Panc1 (cell line): ENCODE results near the gene MYO1B. TPM values are rescaled to one million over a fixed set of nuclear protein-coding genes. Genes with fewer than 3 reads are reported as not detected.

Experiments used
- ATAC-seq: fragments of 200-7000 bp; cut with Tn5 transposase; 2 replicates; pipeline ENCODE4 v1.9.1; 2020; ENCODE audit warnings: mild to moderate bottlenecking, moderate library complexity
- BruUV-seq: library from RNA; stranded (reverse); fragments of 400-500 nt; replicated peaks from 2 replicates; lab custom pipeline; 2021; lab: Mats Ljungman, UMichigan
- CTCF ChIA-PET: fragments of 300-600 bp; sonication (Branson Sonifier 250); formaldehyde crosslinking; loops from one replicate; lab custom pipeline; 2022; ENCODE audit warnings: antibody characterized with exemption; lab: Charles Lee
- POLR2A ChIA-PET: fragments of 300-600 bp; sonication (Branson Sonifier 250); formaldehyde crosslinking; loops from one replicate; lab custom pipeline; 2022; ENCODE audit warnings: antibody characterized with exemption; lab: Charles Lee
- DNase-seq: peaks from one replicate; pipeline ENCODE4 v3.0.0-alpha.2; 2010; ENCODE audit warnings: low read depth, low spot score
- H3K27ac ChIP-seq: 2 replicates; pipeline ENCODE4 v1.5.1; 2011; ENCODE audit warnings: mild to moderate bottlenecking, low read length, inconsistent platforms
- H3K27me3 ChIP-seq: fragments of 200-500 bp; sonication (Bioruptor generic); 2 replicates; pipeline ENCODE4 v1.6.0; 2014; ENCODE audit warnings: low read length, inconsistent platforms; ENCODE audit not compliant: control insufficient read depth, insufficient read depth
- H3K36me3 ChIP-seq: fragments of 200-500 bp; sonication (Bioruptor generic); 2 replicates; pipeline ENCODE4 v1.5.1; 2014; ENCODE audit warnings: inconsistent platforms, mild to moderate bottlenecking, low read length, moderate library complexity; ENCODE audit not compliant: control insufficient read depth, insufficient read depth
- H3K4me1 ChIP-seq: 2 replicates; pipeline ENCODE4 v1.5.1; 2011; ENCODE audit warnings: inconsistent platforms, mild to moderate bottlenecking, low read length, moderate library complexity; ENCODE audit not compliant: control insufficient read depth, insufficient read depth
- H3K4me3 ChIP-seq, 2 experiments: 2 replicates each; pipeline ENCODE4 v1.5.1; 2011 to 2012; ENCODE audit warnings: low read depth in 2 of 2, low read length in 2 of 2, mild to moderate bottlenecking in 2 of 2, inconsistent platforms in 1 of 2, moderate library complexity in 1 of 2
- H3K9me3 ChIP-seq: fragments of 200-500 bp; sonication (Bioruptor generic); 2 replicates; pipeline ENCODE4 v1.5.1; 2014; ENCODE audit warnings: low read depth, mild to moderate bottlenecking, inconsistent platforms, low read length, moderate library complexity; ENCODE audit not compliant: control insufficient read depth, insufficient read depth
- CTCF ChIP-seq: fragments of 450-650 bp; IDR thresholded peaks from 2 replicates; pipeline ENCODE4 v1.5.1; 2017; ENCODE audit warnings: mild to moderate bottlenecking
- POLR2AphosphoS5 ChIP-seq: IDR thresholded peaks from 2 replicates; pipeline ENCODE4 v1.6.1; 2012; ENCODE audit warnings: mild to moderate bottlenecking, low read depth, low read length, moderate library complexity
- REST ChIP-seq, 2 experiments: IDR thresholded peaks; 2 replicates each; pipeline ENCODE4 v1.6.1; 2011 to 2012; ENCODE audit warnings: low read depth in 2 of 2, control low read depth in 1 of 2, low read length in 1 of 2, mild to moderate bottlenecking in 1 of 2, moderate library complexity in 1 of 2; ENCODE audit not compliant: insufficient read depth in 1 of 2
- SIN3A ChIP-seq: IDR thresholded peaks from 2 replicates; pipeline ENCODE4 v1.6.1; 2012; ENCODE audit warnings: low read depth, mild to moderate bottlenecking, low read length, moderate library complexity, borderline replicate concordance; ENCODE audit not compliant: insufficient read depth
- TCF7L2 ChIP-seq: IDR thresholded peaks from 2 replicates; pipeline ENCODE4 v1.6.1; 2011; ENCODE audit warnings: mild to moderate bottlenecking, low read depth, low read length, inconsistent platforms
- in situ Hi-C: cut with HindIII; loops from 2 replicates; pipeline ENCODE4 v1.10.0; 2016; ENCODE audit warnings: low sequenced_read_pairs, low pct_unique_long_range_greater_than_20kb
- intact Hi-C: fragments of 100-400 bp; cut with micrococcal nuclease; formaldehyde crosslinking; loops from one replicate; pipeline ENCODE4 v1.10.0; 2022; ENCODE audit not compliant: unreplicated experiment
- total RNA-seq: library from RNA; stranded (reverse); gene quantifications from one replicate; pipeline ENCODE4 v1.2.1, GENCODE V29; 2021; ENCODE audit not compliant: unreplicated experiment

Gene MYO1B
- total RNA-seq, 1 experiment from 2014 or later: 51.5 TPM

- H3K36me3 ChIP-seq: no peaks in the 10 kb centered on the region
- peaks cover 4% of the 10 kb centered on the region; the same call in 1 of the 2 replicates for H3K4me1 ChIP-seq
- H3K27me3 ChIP-seq: no peaks in the 10 kb centered on the region
- no peak overlapping the region for H3K27ac ChIP-seq
- POLR2A ChIA-PET: no interaction called here
- H3K9me3 ChIP-seq: no peaks in the 10 kb centered on the region
- DNase-seq (peak; percentile 73), ATAC-seq (peak; percentile 96)
- BruUV-seq: no TSS peak
- in situ Hi-C loops (no loop called here), intact Hi-C loops (no loop called here)
- no peak for TF ChIP-seq REST (IDR thresholded peaks at IDR 0.05; ENCODE audit: insufficient read depth in 1 of 2, low read depth in 2 of 2, low read length in 1 of 2)
- no peak for TF ChIP-seq SIN3A
- TF ChIP-seq CTCF: no peak
- TF ChIP-seq TCF7L2: no peak
- TF ChIP-seq POLR2AphosphoS5: no peak
- CTCF ChIA-PET: no interaction called here
- H3K4me3 ChIP-seq: no peak overlapping the region
Measured at GRCh38 chr2:191376981-191377629, 131.9 kb downstream of the MYO1B start.

GRCh38 chr2:191379375-191379774 is 134.2 kb downstream of the MYO1B start:
- intact Hi-C loops: no loop called here
- H3K9me3 ChIP-seq: no peaks in the 10 kb centered on the region
- H3K36me3 ChIP-seq: no peaks in the 10 kb centered on the region; the same call in 1 of the 2 replicates
- ChIA-PET CTCF (no interaction called here), POLR2A (interaction anchor here (0.6 kb wide), 1 partner anchor 149 kb away, joined by 7 read pairs; no protein-coding TSS in a partner anchor)
- peaks cover 4% of the 10 kb centered on the region; the same call in 1 of the 2 replicates for H3K4me1 ChIP-seq
- no peak for DNase-seq
- ATAC-seq: no peak
- H3K27ac ChIP-seq: no peak overlapping the region
- no TSS peak for BruUV-seq
- no peak overlapping the region for H3K4me3 ChIP-seq
- in situ Hi-C loops: no loop called here
- no peaks in the 10 kb centered on the region for H3K27me3 ChIP-seq
- no peak for TF ChIP-seq SIN3A
- TF ChIP-seq POLR2AphosphoS5: no peak
- no peak for TF ChIP-seq TCF7L2
- TF ChIP-seq CTCF: no peak
- TF ChIP-seq REST (IDR thresholded peaks at IDR 0.05; ENCODE audit: insufficient read depth in 1 of 2, low read depth in 2 of 2, low read length in 1 of 2): no peak
